HG03565 (cell line): ENCODE results near the gene DLD.
"Not testable (repeated sequence)": the region's sequence is repeated elsewhere in the genome, so short reads cannot be mapped to it uniquely, and the experiment has no call there.

Experiments used
- ATAC-seq: cut with Tn5 transposase; IDR thresholded peaks from one replicate; pipeline ENCODE4 v1.9.1; 2021; ENCODE audit warnings: mild to moderate bottlenecking, moderate library complexity; ENCODE audit not compliant: unreplicated experiment

The DLD gene

DNA sequence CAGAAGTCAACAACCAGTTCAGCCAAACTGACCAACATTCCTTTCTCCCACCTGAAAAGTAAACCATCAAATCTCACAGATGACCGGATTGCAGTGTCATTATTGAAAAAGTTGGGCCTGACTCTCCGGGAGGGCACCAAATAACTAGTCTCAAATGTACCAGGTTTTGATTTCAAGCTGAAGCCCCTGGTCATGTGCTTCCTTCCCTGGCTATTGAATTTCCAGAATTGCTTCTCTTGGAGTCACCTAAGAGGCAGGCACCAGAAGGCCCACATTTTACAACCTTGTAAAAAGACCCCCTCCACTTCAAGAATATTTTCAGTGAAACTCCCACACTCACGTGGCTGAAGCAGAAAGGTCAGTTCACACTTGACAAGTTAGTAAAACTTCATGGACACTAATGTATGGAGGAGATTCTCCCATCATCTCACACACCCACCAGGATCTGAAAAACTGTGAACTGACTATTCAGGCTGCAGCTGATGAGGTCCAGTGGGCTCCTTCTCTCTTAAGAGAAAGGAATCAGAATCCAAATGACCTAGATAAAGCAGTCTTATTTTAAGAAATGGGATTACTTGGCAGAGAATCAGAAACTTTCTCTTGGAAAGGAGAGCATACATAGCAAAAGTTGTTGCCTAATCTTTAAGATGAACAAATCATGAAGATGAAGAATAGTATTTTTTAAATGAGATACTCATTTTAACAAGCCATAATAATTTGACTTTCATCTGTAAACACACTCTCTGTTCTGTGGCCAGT is 53.6 kb downstream of the DLD start:
- ATAC-seq: no peak

DNA sequence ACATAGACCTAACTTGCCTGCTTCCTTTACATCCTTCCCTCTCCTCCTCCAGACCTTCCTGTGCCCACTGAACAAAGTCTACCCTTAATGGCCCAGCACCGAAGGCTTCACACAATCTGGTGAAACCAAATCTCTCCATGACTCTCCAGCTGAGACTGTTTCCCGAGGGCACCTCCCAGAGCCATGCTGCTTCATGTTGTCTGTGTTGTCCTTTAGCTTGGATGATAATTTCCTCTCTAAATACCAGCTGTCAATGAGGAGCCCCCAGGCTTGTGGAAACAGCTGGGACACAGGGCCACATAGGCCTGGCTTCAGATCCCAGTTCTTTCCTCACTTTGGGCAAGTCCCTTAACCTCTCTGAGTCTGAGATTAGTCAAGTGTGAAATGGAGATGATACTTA is 54.3 kb downstream of the DLD start:
- no peak for ATAC-seq

DNA sequence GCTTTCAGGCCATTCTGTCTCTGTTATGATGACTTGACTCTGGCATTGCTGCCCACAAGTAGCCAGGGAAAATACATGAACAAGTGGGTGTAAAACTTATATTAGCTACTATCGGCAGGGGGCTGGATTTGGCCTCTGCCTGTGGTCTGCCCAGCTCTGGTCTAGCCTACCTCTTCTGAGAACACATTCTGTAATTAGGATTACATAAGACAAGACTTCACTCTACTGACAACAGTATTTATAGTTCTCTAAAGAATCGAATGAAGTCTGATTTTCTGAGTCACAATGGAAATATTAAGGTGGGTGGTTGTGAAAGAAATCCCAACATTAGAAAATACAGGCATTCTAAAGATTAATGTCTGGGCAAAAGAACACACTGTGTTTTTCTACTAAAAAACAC is 55.5 kb downstream of the DLD start:
- ATAC-seq: no peak

DNA sequence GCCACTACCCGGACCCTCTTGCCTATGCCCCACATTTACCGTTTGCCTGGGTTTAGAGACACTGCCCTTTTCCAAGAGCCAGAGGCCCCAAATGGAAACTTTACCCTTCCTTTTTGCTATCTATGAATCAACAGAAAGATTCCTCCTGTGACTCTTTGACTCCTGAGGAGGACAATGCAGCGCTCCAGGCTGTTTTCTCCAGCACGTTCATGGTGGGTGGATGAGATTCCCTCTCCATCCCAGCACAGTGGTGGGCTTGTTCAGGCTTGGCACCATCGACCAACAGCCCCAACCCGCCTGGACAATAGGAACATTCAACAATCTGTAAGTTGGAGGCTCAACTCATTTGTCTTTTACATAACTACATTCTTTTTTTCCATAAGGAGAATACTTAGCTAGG is 55.9 kb downstream of the DLD start:
- no peak for ATAC-seq

DNA sequence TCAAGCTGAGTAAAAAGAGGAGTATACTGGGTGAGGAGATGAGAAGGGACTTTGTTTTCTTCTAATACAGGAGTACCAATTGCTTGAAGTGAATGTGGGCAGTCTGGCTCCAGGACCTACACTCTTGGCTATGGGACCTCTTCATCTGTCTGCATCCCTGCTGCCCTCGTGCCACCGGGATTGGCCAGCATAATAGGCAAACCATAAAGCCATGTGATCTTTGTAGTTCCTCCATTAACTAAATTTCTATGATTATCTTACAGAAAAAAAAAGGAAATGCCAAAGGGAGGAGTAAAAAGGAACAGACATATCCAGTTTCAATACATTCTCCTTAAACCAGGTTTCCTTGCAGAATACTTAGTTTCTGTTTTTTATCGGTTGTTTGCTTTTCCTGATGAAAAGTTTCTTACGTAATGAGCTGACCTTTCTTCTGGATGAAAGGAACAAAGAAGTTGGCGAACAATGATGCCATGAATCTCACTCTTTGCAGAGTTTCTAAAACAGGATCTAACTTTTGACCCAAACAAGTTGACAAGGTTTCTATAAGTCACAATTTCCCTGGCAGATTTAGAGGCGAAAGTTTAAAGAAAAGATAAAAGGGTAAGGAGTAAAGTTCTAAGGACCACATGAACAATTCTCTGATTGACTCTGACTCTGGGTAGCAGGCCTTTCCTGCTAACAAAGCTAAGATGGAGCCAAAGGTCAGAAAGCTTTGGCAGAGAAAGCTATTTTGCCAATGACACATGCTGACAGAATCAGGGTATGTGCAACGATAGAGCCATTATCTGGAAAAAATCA is 57.9 kb downstream of the DLD start:
- ATAC-seq: no peak

DNA sequence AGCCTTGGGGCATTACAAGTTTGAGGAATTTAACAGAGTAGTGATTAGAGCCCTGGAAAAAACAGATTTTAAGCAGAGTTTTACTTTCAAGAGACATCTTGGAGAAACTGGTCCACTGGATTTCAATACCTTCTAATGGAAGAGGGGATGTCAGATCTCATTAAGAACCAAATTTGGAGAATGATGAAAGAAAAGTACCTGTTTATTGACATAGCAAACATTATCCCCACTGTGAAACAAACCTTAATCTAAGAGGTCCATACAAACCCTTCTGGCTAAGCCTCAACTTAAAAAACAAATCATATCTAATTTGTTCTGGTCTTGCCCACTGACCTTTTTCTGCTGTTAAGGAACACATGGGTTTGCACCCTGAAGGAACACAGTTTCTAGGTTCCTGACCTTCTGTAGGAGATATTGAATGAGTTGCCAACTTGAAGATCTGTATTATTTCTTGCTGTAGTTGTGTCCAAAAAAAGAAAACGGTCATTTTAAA is 58.5 kb downstream of the DLD start:
- ATAC-seq: no peak

DNA sequence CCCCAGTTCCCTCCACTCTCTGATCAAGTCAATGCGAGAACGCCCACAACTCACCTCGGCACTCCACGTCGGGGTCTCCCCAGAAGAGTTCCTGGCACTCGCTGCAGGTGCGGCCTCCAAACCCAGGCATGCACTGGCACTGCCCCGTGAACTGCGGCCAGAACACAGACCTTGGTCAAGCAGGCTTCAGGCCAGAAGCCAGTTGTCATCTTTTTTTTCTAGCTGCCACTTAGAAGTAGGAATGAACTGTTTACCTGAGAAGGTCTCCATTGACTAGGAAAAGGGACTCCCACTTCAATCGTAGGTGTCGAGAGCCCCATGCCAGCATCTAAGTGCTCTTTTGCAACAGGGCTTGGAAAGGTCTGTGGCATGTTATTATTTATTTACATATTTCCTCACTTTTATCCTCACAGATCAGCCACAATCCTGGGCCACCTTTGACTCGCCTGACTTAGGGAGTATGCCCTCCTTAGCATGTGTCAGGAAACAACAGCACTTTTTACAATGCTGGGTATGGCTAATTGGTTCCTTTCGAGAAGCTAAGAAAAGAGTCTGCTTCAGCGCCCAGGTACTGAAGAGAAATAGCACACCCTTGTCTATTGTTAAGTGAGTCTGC is 60.3 kb downstream of the DLD start:
- no peak for ATAC-seq

DNA sequence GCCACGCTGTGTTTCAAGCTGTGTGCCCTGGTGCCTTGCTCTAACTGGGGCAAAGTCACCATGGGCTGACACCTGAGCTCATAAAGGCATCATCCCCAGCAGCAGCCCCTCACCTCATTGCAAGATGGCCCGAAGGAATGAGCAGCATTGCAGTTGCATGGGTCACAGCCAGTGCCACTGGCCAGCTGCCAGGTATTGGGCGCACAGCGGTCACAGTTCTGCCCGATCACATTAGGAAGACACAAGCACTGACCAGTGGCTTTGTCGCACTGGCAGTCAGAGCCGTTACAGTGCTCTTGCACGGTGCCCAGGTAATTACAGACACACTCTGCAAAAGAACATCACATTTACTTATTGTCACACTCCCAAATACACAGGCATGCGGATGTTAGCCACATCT is 60.9 kb downstream of the DLD start:
- no peak for ATAC-seq

DNA sequence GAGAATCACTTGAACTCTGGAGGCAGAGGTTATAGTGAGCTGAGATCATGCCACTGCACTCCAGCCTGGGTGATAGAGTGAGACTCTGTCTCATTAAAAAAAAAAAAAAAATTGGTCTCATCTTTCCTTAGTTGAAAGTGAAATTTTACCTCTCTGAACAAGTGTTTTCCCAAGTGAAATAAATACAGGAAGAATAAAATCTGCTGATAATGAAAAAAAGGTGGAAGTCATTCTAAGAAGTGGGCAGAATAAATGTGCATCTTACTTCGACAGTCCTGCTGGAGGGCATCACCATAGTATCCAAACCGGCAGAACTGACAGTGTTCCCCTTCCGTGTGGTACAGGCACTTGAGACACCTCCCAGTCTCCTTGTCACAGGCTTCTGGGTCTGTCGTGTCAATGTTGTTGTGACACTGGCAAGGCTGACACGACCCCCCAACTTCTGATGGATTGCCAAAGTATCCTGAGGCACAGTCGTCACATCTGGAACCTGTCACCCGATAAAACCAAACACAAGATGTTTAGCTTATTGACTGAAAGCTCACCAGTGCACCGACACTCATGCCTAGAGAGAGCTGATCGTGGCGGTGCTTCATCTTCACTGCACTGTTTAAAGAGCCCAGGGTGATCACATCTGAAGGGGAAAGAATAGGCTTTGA is 62.4 kb downstream of the DLD start:
- no peak for ATAC-seq

DNA sequence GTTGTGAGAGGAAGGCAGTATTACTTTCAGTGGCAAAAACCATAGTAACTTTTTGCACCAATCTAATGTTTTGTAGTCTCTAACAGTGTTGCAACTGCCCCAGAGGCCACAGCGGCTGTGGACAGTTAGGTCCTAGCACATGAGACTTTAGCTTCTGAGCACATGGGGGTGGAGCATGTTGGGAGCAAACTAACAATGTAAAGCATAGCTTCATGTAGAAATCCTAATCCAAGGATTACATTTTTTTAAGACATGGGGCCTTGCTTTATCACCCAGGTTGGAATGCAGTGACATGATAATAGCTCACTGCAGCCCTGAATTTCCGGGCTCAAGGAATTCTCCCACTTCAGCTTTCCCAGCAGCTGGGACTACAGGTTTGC is 62.9 kb downstream of the DLD start:
- no peak for ATAC-seq

DNA sequence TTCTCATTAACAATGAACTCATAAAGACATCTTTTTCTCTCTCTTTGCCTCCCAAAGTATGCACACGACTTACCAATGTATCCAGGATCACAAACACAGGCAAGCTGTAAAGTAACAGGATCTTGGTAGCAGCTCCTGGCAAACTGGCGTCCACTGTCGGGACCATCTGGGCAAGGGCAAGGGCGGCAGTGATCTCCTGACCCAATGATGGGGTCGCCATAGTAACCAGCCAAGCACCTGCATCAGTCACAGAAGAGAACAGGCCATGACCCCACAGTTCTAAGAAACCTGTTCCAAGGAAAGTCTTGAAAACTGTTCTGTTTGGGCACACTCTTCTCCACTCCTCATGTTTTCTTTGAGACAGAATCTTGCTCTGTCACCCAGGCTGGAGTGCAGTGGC is 64.4 kb downstream of the DLD start:
- no peak for ATAC-seq

DNA sequence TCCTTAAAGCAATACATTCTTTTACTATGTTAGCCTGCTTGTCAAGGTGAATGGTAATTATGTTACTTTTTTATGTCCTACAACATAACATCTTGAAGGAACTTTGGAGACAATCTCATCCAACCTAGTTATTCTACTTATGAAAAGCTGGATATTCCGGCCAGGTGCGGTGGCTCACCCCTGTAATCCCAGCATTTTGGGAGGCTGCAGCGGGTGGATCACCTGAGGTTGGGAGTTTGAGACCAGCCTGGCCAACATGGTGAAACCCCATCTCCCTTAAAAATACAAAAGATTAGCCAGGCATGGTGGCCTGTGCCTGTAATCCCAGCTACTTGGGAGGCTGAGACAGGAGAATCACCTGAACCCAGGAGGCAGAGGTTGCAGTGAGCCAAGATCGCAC is 66.0 kb downstream of the DLD start:
- not testable (repeated sequence) for ATAC-seq

DNA sequence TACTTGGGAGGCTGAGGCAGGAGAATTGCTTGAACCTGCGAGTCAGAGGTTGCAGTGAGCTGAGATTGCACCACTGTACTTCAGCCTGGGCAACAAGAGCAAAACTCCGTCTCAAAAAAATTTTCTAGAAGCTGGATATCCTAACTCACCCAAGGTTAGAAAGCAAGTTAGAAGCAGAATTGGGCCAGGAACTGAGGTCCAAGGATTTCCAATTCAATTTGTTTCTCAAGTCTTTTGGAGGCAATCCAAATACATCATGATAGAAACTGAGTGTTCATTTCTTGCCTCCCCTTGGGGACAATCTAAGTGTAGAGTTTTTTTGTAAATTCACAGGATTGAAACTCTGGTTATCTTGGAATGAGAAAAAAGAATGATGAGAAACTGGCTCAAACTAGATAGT is 66.5 kb downstream of the DLD start:
- no peak for ATAC-seq

DNA sequence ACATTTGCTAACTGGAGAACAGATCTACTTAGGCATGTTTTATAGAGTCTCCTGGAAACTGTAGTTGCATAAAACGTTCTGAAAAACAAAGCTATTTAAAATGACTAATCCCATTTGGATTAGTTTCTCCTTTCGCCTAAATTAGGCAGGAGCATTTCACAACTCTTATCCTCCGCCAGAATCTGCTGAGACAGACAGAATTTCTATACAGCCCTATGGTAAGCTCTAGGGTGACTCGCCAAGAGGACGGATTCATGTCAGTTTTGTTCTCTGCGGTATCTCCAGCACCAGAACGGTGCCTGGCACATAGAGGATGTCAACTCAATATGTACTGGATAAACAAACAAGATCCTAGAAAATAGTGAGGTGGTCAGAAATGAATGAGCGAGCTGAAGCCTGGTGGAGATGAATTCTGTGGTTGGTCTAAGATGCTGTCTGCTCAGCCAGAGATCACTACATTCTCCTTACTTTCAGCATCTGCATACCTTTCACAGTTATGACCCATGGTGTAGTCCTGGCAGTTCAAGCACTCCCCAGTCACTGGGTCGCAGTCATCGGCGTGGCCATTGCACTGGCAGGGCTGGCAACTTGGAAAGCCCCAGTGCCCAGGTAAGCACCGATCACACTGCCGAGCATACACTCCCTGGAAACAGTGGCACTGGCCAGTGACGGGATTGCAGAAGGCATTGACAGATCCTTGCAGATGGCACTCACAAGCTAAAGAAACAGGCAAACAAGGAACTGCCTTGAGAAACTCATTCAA is 68.0 kb downstream of the DLD start:
- ATAC-seq: no peak

DNA sequence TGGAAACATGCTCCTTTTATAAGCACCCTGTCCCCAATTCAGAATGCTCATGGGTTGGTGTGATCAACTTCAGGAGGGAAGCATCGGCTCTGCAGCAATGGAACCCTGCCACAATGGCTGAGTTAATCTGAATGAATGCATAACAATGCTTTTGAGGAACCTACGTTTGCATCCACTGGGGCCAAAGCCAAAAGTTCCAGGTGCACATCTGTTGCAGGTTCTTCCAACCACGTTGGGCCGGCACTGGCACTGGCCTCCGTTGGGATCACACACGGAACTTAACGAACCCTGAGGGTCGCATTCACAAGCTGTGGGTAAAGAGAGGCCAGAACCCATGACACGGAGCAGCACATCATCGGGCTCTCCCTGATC is 68.5 kb downstream of the DLD start:
- no peak for ATAC-seq

DNA sequence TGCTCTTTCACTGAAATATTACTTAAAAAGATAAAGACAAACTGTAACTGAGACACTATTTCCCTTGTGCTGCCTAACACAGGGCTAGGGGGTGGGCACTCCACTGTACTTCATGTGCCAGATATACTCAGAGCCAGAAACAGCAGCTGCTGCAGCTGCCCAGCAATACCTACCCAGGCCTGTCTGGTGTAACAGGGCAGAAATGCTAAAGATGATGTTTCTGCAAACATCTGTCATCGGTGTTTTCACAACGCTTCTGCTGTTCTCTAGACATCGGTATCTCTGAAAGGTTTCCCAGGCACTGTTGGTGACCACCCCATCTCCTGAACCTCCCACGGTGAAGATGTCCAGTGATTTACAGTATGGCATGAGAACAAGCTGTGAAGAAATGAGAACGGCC is 69.3 kb downstream of the DLD start:
- ATAC-seq: no peak

DNA sequence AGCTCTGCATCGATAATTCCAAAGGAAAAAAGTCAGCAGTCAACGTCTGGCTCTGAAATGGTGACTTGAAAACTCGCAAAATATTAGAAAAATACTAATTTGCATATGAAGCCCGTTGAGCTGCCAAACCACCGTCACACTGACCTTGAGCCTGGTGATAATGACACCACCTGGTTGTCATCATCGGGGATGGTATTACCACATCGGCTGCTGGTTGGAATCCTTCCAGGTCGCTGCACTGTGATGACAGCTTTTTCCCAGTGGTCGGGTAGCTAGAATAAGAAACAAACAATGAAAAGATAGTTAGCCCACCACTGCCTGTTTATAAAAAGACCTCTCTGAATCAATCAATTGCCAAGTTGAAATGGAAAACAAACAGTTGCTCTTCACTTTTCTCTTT is 70.4 kb downstream of the DLD start:
- ATAC-seq: no peak

DNA sequence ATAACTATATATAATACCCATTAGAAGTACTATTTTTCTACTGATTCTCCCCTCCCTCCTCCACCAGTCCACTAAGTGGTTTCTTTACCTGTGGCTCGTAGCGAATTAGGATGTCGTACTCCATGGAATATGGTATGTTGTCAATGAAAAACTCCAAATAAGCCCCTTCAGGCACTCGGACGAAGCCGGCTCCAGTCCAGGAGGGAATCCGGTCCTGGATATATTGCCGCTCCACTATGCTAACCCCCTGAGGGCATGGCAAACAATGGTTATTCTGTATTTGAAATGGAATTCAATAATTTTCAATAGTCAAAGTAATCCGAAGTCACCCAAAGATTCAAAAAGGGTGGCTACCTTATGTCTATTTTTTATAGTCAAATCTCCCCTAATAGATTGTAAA is 71.8 kb downstream of the DLD start:
- no peak for ATAC-seq

DNA sequence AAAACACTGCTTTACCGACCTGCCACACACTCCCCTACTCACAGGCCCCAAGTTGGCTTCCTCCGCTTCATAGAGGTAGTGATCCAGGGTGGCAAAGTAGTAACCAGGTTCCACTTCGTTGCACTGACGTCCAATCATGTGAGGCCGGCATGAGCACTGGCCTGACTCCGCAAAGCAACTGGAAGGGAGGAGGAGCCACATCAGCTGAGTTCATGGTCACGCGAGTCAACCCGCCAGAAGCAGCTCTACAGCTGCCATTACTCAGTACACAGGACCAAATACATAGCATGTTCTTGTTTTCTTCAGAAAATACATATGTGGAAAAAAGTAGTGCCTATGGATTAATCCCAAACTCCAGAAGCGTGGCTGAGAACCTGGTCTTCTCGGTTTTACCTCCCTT is 73.5 kb downstream of the DLD start:
- no peak for ATAC-seq

DNA sequence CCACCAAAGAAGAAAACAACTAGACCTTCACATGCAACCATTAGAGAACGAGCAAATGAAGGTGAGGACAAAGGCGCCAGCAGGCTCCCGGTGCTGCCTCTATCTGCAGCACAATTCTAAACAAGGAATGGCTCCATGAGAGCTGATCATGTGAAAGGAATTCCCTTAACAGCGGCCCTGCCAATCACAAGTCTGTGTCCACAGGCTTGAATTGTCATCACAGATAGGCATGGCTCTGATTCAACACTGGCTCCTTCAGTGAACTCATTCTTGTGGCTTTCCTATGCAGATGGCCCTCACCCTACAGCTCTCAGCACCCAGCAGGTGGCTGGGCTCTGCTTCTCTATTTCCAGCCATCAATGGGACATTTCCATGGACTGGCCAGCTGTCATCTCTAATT is 75.7 kb downstream of the DLD start:
- no peak for ATAC-seq

DNA sequence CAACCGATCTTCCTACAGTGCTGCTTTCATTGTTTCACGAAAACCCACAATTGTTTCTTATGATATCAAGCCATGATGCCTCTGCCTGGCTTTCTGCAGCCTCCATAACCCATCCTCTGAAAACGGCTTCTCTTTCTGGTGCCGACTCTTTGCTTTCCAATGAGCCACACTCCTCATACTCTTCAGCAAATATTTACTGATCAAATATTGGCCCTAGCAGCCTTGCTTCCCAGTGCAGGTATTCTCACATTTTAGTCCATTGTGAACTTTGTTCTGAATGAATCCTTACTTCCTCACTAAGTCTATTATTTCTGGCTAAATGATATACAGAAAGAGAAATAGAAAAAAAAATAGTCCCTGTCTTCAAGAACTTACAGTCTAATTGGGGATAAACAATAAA is 76.4 kb downstream of the DLD start:
- no peak for ATAC-seq
